HepG2 (cell line): Measurements from ENCODE around the gene NSUN3. TPM values are rescaled to one million over a fixed set of nuclear protein-coding genes. Genes with fewer than 3 reads are reported as not detected.

Experiments used
- ATAC-seq: fragments of 200-7000 bp; cut with Tn5 transposase; 3 replicates; pipeline ENCODE4 v1.9.1; 2020; ENCODE audit warnings: mild to moderate bottlenecking, moderate library complexity
- BruUV-seq: library from RNA; stranded (reverse); fragments of 400-500 nt; replicated peaks from 2 replicates; lab custom pipeline; 2021; lab: Mats Ljungman, UMichigan
- CTCF ChIA-PET: fragments of 300-600 bp; formaldehyde crosslinking; extraction: SDS; loops from one replicate; lab custom pipeline; 2021; ENCODE audit warnings: low total read pairs, inconsistent platforms, low intra/inter-chr PET ratio; lab: Yijun Ruan, JAX
- POLR2A ChIA-PET: fragments of 350-600 bp; sonication (Branson Sonifier 250); formaldehyde crosslinking; loops from one replicate; lab custom pipeline; 2020; ENCODE audit warnings: antibody characterized with exemption, inconsistent platforms; lab: Yijun Ruan, JAX
- DNase-seq: peaks from one replicate; pipeline ENCODE4 v3.0.0-alpha.2; 2015; ENCODE audit warnings: low spot score
- FAIRE-seq: peaks from 3 replicates; lab custom pipeline; 2011; peaks lifted over from hg19 to GRCh38; lab: Jason Lieb, UNC
- H2AFZ ChIP-seq: one replicate; pipeline ENCODE4 v1.6.1; 2011; ENCODE audit warnings: low read length, inconsistent platforms
- H3K27ac ChIP-seq: fragments of 300-600 bp; 3 replicates; pipeline ENCODE4 v1.8.0; 2011; ENCODE audit warnings: mixed run types, mild to moderate bottlenecking, mixed read lengths, low read length, inconsistent platforms; ENCODE audit not compliant: insufficient read depth; ENCODE audit errors: extremely low read length
- H3K27me3 ChIP-seq, 2 experiments: fragments of 200-600 bp in 1 of 2; 2 replicates in 1 of 2; 3 replicates in 1 of 2; pipeline versions ENCODE4 v1.6.0 to v1.8.0; 2011; ENCODE audit warnings: low read length in 2 of 2, mild to moderate bottlenecking in 2 of 2, moderate library complexity in 2 of 2, inconsistent platforms in 1 of 2; ENCODE audit not compliant: insufficient read depth in 2 of 2, control insufficient read depth in 1 of 2
- H3K36me3 ChIP-seq, 2 experiments: fragments of 200-600 bp in 1 of 2; replicated peaks in 1 of 2; 2 replicates in 1 of 2; 3 replicates in 1 of 2; pipeline versions ENCODE4 v1.5.1 to v1.8.0; 2011; ENCODE audit warnings: low read length in 2 of 2, inconsistent platforms in 1 of 2; ENCODE audit not compliant: insufficient read depth in 2 of 2, control insufficient read depth in 1 of 2
- H3K4me1 ChIP-seq: 2 replicates; pipeline ENCODE4 v1.5.1; 2012; ENCODE audit warnings: low read length, inconsistent platforms; ENCODE audit not compliant: insufficient read depth
- H3K4me2 ChIP-seq: 2 replicates; pipeline ENCODE4 v1.6.0; 2011; ENCODE audit warnings: low read depth, low read length, inconsistent platforms
- H3K4me3 ChIP-seq, 3 experiments: fragments of 200-600 bp in 1 of 3; sonication (generic), shearing (Covaris generic) in 1 of 3; replicated peaks in 1 of 3; 2 replicates each; pipeline ENCODE4 v1.5.1; 2011 to 2016; ENCODE audit warnings: low read length in 3 of 3, inconsistent platforms in 2 of 3, low read depth in 2 of 3, mild to moderate bottlenecking in 2 of 3, control low read depth in 1 of 3, mixed read lengths in 1 of 3; ENCODE audit not compliant: insufficient read depth in 1 of 3
- H3K79me2 ChIP-seq: one replicate; pipeline ENCODE4 v1.6.1; 2011; ENCODE audit warnings: low read length, inconsistent platforms; ENCODE audit not compliant: insufficient read depth
- H3K9ac ChIP-seq: 2 replicates; pipeline ENCODE4 v1.6.0; 2011; ENCODE audit warnings: mild to moderate bottlenecking, low read depth, low read length, inconsistent platforms; ENCODE audit not compliant: insufficient read depth
- H3K9me3 ChIP-seq: 2 replicates; pipeline ENCODE4 v1.5.1; 2012; ENCODE audit warnings: mild to moderate bottlenecking, low read length
- H4K20me1 ChIP-seq: 2 replicates; pipeline ENCODE4 v1.6.0; 2011; ENCODE audit warnings: inconsistent platforms, mild to moderate bottlenecking, low read length, moderate library complexity; ENCODE audit not compliant: insufficient read depth
- BHLHE40 ChIP-seq: IDR thresholded peaks from 2 replicates; pipeline ENCODE4 v1.6.1; 2011; ENCODE audit warnings: low read length, improper control_type of control experiment
- KLF11 ChIP-seq: IDR thresholded peaks from 2 replicates; pipeline ENCODE4 v1.6.1; 2016; ENCODE audit warnings: missing compliant biosample characterization
- KMT2B ChIP-seq: IDR thresholded peaks from 2 replicates; pipeline ENCODE4 v1.6.1; 2016; ENCODE audit warnings: missing genetic modification reagents, missing compliant biosample characterization
- MYNN ChIP-seq: sonication (generic); formaldehyde crosslinking; IDR thresholded peaks from 2 replicates; pipeline ENCODE4 v1.4.0; 2020; ENCODE audit warnings: mild to moderate bottlenecking, low read depth, missing genetic modification reagents
- NR1H2 ChIP-seq: sonication (generic); formaldehyde crosslinking; IDR thresholded peaks from 2 replicates; pipeline ENCODE4 v1.8.1; 2022; ENCODE audit warnings: low read depth, missing genetic modification reagents, borderline replicate concordance
- SALL1 ChIP-seq: sonication (generic); formaldehyde crosslinking; IDR thresholded peaks from 2 replicates; pipeline ENCODE4 v1.8.0; 2022; ENCODE audit warnings: mild to moderate bottlenecking, missing genetic modification reagents
- XBP1 ChIP-seq: sonication (generic); formaldehyde crosslinking; IDR thresholded peaks from 2 replicates; pipeline ENCODE4 v1.5.0; 2020; ENCODE audit warnings: missing genetic modification reagents
- ZC3H4 ChIP-seq: sonication (generic); formaldehyde crosslinking; IDR thresholded peaks from 2 replicates; pipeline ENCODE4 v1.4.0; 2020; ENCODE audit warnings: missing genetic modification reagents, borderline replicate concordance
- ZZZ3 ChIP-seq: sonication (generic); formaldehyde crosslinking; IDR thresholded peaks from 2 replicates; pipeline ENCODE4 v1.4.0; 2020; ENCODE audit warnings: missing genetic modification reagents, mild to moderate bottlenecking, borderline replicate concordance
- WGBS: methylation state at CpG from one replicate; pipeline ENCODE4 v1.1.6; 2017; ENCODE audit warnings: low lambda C conversion rate; 5-methylcytosine and 5-hydroxymethylcytosine counted together
- in situ Hi-C: cut with HindIII; loops from 2 replicates; pipeline ENCODE4 v1.10.0; 2017; ENCODE audit warnings: low pct_unique_long_range_greater_than_20kb; ENCODE audit not compliant: extremely low pct_ligation_motif_present
- intact Hi-C: fragments of 100-400 bp; cut with micrococcal nuclease; formaldehyde crosslinking; loops from one replicate; pipeline ENCODE4 v1.10.0; 2022; ENCODE audit not compliant: unreplicated experiment
- polyA plus RNA-seq, 8 experiments: library from polyadenylated mRNA; depleted of rRNA in 3 of 8; stranded (reverse) in 7 of 8; unstranded in 1 of 8; fragments of >200 nt; fragmentation: Illumina TruSeq in 4 of 8; extraction: Trizol in 4 of 8; gene quantifications; 2 replicates each; pipeline versions ENCODE4 v1.2.1 to v1.2.3, GENCODE V29; 2011 to 2016; ENCODE audit warnings: low read depth in 4 of 8, missing spikeins in 1 of 8, mixed read lengths in 1 of 8; ENCODE audit not compliant: insufficient read depth in 1 of 8
- total RNA-seq, 5 experiments: library from RNA; depleted of rRNA; stranded (reverse); fragments of >200 nt; fragmentation: Illumina TruSeq; extraction: Trizol; gene quantifications; 2 replicates each; pipeline ENCODE4 v1.2.3, GENCODE V29; 2016; ENCODE audit warnings: low read depth in 1 of 5
- TF ChIP-seq, protein P1 (sequence below): sonication (generic); formaldehyde crosslinking; IDR thresholded peaks from 2 replicates; pipeline ENCODE4 v1.5.1; 2020; ENCODE audit warnings: mild to moderate bottlenecking, missing genetic modification reagents, borderline replicate concordance
- TF ChIP-seq, protein P2 (sequence below): IDR thresholded peaks from 2 replicates; pipeline ENCODE4 v1.6.1; 2012; ENCODE audit warnings: inconsistent platforms
- TF ChIP-seq, protein P3 (sequence below): sonication (generic); formaldehyde crosslinking; IDR thresholded peaks from 2 replicates; pipeline ENCODE4 v1.4.0; 2020; ENCODE audit warnings: missing genetic modification reagents
- TF ChIP-seq, protein P4 (sequence below): sonication (generic); formaldehyde crosslinking; IDR thresholded peaks from 2 replicates; pipeline ENCODE4 v1.4.0; 2020; ENCODE audit warnings: missing genetic modification reagents, mild to moderate bottlenecking, borderline replicate concordance
- TF ChIP-seq, protein P5 (sequence below): sonication (generic); formaldehyde crosslinking; IDR thresholded peaks from 2 replicates; pipeline ENCODE4 v1.5.0; 2020; ENCODE audit warnings: missing genetic modification reagents

Gene NSUN3
- total and polyA plus RNA-seq, 2 of the 13 experiments (the other 11 are each of a cell fraction or from before 2014, with no cell fraction given), result 3.2 to 10.6 TPM

DNA sequence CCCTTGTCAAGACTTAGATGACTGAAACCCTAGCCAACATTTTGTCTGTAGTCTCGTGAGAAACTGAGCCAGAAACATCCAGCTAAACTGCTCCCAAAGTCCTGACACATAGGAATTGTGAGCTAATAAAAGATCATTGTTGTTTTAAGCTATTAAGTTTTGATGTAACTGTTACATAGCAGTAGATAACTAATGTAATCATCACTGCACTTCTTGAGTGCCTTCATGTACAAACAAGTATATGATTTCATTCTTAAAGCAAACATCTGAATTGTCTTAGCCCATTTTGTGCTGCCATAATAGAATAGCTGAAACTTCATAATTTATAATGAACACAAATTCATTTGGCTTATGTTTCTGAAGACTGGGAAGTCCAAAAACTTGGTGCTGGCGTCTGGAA is 87.3 kb downstream of the NSUN3 start:
- BruUV-seq, result no TSS peak
- no peak overlapping the region for H3K9ac ChIP-seq
- FAIRE-seq (no peak), DNase-seq (no peak), ATAC-seq (no peak)
- H3K4me3 ChIP-seq, result no peak overlapping the region
- WGBS, result 0% methylated on average over 1 of the region's 2 CpGs
- H2AFZ ChIP-seq, result no peak overlapping the region
- intact Hi-C loops, result no loop called here
- H3K4me1 ChIP-seq, result no peaks in the 10 kb centered on the region
- H3K9me3 ChIP-seq, result no peaks in the 10 kb centered on the region
- no peaks in the 10 kb centered on the region for H3K79me2 ChIP-seq
- H3K36me3 ChIP-seq, result no peaks in the 10 kb centered on the region
- in situ Hi-C loops, result no loop called here
- POLR2A ChIA-PET, result no interaction called here
- no peaks in the 10 kb centered on the region for H3K27me3 ChIP-seq
- TF ChIP-seq ZZZ3 (CRISPR knock-in tag), result no peak
- TF ChIP-seq, all 625 proteins: peak for 0
- no peak overlapping the region for H3K27ac ChIP-seq
- H4K20me1 ChIP-seq, result no peaks in the 10 kb centered on the region
- CTCF ChIA-PET, result no interaction called here
- H3K4me2 ChIP-seq, result no peak overlapping the region

DNA sequence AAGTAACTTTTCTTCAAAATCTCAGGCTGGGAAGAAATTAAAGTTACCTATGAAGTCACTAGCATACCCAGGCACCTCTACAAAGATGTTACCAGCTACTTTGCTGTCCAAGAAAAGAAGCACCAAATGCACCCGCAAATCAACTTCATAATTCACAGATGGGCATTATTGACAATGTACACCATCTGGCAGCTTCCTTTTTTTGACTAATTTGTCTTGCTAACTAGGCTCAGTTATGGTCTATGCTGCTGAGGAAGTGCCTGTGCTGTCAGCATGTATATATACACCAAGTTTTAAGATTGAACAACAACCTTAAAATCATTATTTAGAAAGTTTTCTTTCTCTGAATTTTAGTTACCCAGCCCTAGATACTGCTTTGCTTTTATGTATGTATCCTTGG is 93.8 kb downstream of the NSUN3 start:
- H3K4me1 ChIP-seq, result no peaks in the 10 kb centered on the region
- H3K9ac ChIP-seq, result no peak overlapping the region
- DNase-seq (no peak), ATAC-seq (no peak), FAIRE-seq (no peak)
- no peaks in the 10 kb centered on the region for H3K36me3 ChIP-seq
- intact Hi-C loops, result no loop called here
- no peaks in the 10 kb centered on the region; a peak in 1 of 5 replicates for H3K27me3 ChIP-seq
- H3K27ac ChIP-seq, result no peak overlapping the region
- no peak overlapping the region for H3K4me2 ChIP-seq
- H4K20me1 ChIP-seq, result no peaks in the 10 kb centered on the region
- no peaks in the 10 kb centered on the region for H3K79me2 ChIP-seq
- ChIA-PET POLR2A (no interaction called here), CTCF (no interaction called here)
- no peak overlapping the region for H3K4me3 ChIP-seq
- in situ Hi-C loops, result no loop called here
- no peak overlapping the region for H2AFZ ChIP-seq
- BruUV-seq, result no TSS peak
- H3K9me3 ChIP-seq, result no peaks in the 10 kb centered on the region
- 0% methylated on average over 1 of the region's 1 CpG for WGBS
- TF ChIP-seq, protein P1, sequence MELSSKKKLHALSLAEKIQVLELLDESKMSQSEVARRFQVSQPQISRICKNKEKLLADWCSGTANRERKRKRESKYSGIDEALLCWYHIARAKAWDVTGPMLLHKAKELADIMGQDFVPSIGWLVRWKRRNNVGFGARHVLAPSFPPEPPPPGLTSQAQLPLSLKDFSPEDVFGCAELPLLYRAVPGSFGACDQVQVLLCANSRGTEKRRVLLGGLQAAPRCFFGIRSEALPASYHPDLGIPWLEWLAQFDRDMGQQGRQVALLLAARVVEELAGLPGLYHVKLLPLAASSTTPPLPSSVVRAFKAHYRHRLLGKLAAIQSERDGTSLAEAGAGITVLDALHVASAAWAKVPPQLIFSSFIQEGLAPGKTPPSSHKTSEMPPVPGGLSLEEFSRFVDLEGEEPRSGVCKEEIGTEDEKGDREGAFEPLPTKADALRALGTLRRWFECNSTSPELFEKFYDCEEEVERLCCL (CRISPR knock-in tag), result no peak
- TF ChIP-seq, protein P2, sequence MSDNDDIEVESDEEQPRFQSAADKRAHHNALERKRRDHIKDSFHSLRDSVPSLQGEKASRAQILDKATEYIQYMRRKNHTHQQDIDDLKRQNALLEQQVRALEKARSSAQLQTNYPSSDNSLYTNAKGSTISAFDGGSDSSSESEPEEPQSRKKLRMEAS, result no peak
- TF ChIP-seq, protein P3, sequence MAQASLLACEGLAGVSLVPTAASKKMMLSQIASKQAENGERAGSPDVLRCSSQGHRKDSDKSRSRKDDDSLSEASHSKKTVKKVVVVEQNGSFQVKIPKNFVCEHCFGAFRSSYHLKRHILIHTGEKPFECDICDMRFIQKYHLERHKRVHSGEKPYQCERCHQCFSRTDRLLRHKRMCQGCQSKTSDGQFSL (CRISPR knock-in tag), result no peak
- TF ChIP-seq SALL1 (CRISPR knock-in tag) (no peak), KMT2B (CRISPR knock-in tag) (no peak), XBP1 (CRISPR knock-in tag) (no peak), BHLHE40 (no peak), KLF11 (CRISPR knock-in tag) (no peak), ZC3H4 (CRISPR knock-in tag) (no peak), NR1H2 (CRISPR knock-in tag) (no peak), MYNN (CRISPR knock-in tag) (no peak)
- TF ChIP-seq, protein P4, sequence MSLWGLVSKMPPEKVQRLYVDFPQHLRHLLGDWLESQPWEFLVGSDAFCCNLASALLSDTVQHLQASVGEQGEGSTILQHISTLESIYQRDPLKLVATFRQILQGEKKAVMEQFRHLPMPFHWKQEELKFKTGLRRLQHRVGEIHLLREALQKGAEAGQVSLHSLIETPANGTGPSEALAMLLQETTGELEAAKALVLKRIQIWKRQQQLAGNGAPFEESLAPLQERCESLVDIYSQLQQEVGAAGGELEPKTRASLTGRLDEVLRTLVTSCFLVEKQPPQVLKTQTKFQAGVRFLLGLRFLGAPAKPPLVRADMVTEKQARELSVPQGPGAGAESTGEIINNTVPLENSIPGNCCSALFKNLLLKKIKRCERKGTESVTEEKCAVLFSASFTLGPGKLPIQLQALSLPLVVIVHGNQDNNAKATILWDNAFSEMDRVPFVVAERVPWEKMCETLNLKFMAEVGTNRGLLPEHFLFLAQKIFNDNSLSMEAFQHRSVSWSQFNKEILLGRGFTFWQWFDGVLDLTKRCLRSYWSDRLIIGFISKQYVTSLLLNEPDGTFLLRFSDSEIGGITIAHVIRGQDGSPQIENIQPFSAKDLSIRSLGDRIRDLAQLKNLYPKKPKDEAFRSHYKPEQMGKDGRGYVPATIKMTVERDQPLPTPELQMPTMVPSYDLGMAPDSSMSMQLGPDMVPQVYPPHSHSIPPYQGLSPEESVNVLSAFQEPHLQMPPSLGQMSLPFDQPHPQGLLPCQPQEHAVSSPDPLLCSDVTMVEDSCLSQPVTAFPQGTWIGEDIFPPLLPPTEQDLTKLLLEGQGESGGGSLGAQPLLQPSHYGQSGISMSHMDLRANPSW (CRISPR knock-in tag), result no peak
- TF ChIP-seq, protein P5, sequence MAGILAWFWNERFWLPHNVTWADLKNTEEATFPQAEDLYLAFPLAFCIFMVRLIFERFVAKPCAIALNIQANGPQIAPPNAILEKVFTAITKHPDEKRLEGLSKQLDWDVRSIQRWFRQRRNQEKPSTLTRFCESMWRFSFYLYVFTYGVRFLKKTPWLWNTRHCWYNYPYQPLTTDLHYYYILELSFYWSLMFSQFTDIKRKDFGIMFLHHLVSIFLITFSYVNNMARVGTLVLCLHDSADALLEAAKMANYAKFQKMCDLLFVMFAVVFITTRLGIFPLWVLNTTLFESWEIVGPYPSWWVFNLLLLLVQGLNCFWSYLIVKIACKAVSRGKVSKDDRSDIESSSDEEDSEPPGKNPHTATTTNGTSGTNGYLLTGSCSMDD, result no peak
